ENCODE data around the gene PACRG.

- TF ChIP-seq, protein P1, sequence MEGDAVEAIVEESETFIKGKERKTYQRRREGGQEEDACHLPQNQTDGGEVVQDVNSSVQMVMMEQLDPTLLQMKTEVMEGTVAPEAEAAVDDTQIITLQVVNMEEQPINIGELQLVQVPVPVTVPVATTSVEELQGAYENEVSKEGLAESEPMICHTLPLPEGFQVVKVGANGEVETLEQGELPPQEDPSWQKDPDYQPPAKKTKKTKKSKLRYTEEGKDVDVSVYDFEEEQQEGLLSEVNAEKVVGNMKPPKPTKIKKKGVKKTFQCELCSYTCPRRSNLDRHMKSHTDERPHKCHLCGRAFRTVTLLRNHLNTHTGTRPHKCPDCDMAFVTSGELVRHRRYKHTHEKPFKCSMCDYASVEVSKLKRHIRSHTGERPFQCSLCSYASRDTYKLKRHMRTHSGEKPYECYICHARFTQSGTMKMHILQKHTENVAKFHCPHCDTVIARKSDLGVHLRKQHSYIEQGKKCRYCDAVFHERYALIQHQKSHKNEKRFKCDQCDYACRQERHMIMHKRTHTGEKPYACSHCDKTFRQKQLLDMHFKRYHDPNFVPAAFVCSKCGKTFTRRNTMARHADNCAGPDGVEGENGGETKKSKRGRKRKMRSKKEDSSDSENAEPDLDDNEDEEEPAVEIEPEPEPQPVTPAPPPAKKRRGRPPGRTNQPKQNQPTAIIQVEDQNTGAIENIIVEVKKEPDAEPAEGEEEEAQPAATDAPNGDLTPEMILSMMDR (IDR thresholded peaks at IDR 0.05): no peak
- TF ChIP-seq POLR2A (IDR thresholded peaks at IDR 0.05): no peak
- TF ChIP-seq POLR2AphosphoS5 (IDR thresholded peaks at IDR 0.05): no peak
Measured at GRCh38 chr6:163201855-163202254, 474.1 kb downstream of the PACRG start.

All from prostate gland (tissue), 2 donors.